Measurements from ENCODE around the gene CPVL.
A peak's percentile ranks its signal among the peaks of the same experiment; 100 is the strongest.

Gene CPVL

DNA sequence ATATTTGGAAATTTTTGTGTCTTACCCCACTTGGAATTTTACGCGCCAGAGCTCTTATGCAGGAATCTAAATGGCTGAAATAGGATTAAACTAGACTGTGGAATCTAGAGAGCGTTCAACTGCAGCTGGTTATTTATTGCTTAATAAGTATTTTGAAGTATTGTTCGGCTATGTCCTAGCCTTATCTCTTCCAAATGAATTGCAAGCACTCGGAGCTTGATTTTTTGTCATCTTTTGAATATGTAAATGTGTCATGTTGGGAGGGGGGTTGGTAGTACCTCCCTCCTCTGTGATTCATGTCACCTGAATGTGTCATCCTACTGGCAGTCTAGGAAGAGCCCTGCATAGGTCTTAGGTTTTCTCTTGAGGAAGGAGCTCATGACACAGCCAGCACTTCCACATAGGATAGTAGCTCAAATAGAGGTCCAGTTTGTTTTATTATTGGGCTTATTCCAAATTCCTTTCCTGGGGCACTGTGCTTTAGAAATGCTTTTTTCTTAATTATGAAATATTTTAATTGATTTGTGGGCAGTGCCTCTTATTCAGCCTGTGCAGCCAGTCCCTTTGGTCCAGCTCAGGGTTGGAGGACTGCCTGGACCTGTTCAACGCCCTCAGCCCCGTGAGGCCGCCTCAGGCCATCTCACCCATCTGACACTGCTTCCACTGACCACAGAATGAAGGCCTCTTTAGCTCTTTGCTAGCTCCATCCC lies 165.7 kb downstream of the CPVL start:
- H3K9ac ChIP-seq (ENCODE audit: low read length), result no peak overlapping the region
- peak overlapping the region; percentile 71 for H2BK5ac ChIP-seq (ENCODE audit: low read depth, low read length, poor library complexity)
- peaks cover 27% of the 10 kb centered on the region for H3K79me1 ChIP-seq (ENCODE audit: low read length)
- no peak overlapping the region for H3K4ac ChIP-seq (ENCODE audit: low read depth, low read length)
- peaks cover 21 to 31% of the 10 kb centered on the region in 2 experiments for H3K4me1 ChIP-seq (ENCODE audit: control insufficient read depth in 1 of 2, insufficient read depth in 2 of 2, low read length in 2 of 2)
- no peak overlapping the region for H3K23ac ChIP-seq (ENCODE audit: low read length)
- H3K4me3 ChIP-seq (ENCODE audit: low read depth, low read length), result no peak overlapping the region
- H4K91ac ChIP-seq (ENCODE audit: low read depth, low read length), result peak overlapping the region; percentile 50
- no peak overlapping the region for H4K12ac ChIP-seq (ENCODE audit: low read depth, low read length)
- H2AFZ ChIP-seq (ENCODE audit: insufficient read depth, low read length, poor library complexity), result no peak overlapping the region
- peaks cover 6% of the 10 kb centered on the region for H3K79me2 ChIP-seq (ENCODE audit: control insufficient read depth, insufficient read depth, low read length, poor library complexity)
- no peak overlapping the region for H3K18ac ChIP-seq (ENCODE audit: low read length)
- H3K9me3 ChIP-seq (ENCODE audit: insufficient read depth, low read depth, low read length), result no peaks in the 10 kb centered on the region
- no peak overlapping the region for H3K4me2 ChIP-seq (ENCODE audit: low read length)
- peak overlapping the region; percentile 88 for H2BK12ac ChIP-seq (ENCODE audit: low read length)
- peak overlapping the region; percentile 43 for H4K8ac ChIP-seq (ENCODE audit: low read depth, low read length)
- DNase-seq, result peak; percentile 90 to 96
- H2AK5ac ChIP-seq (ENCODE audit: low read length), result no peak overlapping the region
- no peaks in the 10 kb centered on the region for H3K27me3 ChIP-seq (ENCODE audit: insufficient read depth, low read length)
- peak overlapping the region; percentile 35 for H2BK120ac ChIP-seq (ENCODE audit: insufficient read depth, low read length, poor library complexity)
- H3K36me3 ChIP-seq (ENCODE audit: control insufficient read depth in 1 of 2, insufficient read depth in 2 of 2, low read length in 2 of 2), result no peaks in the 10 kb centered on the region
- no peak overlapping the region for H3K14ac ChIP-seq (ENCODE audit: low read length)
- WGBS (ENCODE audit: extremely low coverage, insufficient coverage, insufficient read length), result no CpG with 5 or more reads among the region's 8 CpGs
- peak overlapping the region; percentile 85 for H3K27ac ChIP-seq (ENCODE audit: low read depth, low read length)

DNA sequence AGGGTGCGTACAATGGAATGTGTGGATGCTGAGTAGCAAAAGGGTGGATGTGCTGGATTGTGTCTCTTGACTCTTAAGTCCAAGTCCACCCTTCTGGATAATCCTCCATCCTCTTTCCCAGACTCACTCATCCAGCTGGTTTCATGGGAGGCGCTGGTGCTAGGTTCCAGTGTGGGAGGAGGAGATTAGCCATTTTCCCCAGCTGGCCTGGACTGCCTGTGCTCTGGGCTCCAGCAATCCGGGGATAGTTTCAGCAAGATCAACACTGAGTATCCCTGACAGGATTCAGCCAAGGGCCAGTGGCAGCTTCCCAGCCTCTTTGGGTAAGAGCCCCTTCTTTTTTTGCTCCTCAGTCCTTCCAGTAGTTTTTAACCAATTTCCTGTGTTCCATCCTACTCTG lies 166.6 kb downstream of the CPVL start:
- Histone ChIP-seq H3K79me2 (ENCODE audit: control insufficient read depth, insufficient read depth, low read length, poor library complexity) (peaks cover 3% of the 10 kb centered on the region), H3K4me1 (ENCODE audit: control insufficient read depth in 1 of 2, insufficient read depth in 2 of 2, low read length in 2 of 2) (peaks cover 14 to 24% of the 10 kb centered on the region in 2 experiments), H3K4me2 (ENCODE audit: low read length) (no peak overlapping the region), H3K79me1 (ENCODE audit: low read length) (peaks cover 21% of the 10 kb centered on the region), H3K14ac (ENCODE audit: low read length) (peak overlapping the region; percentile 70), H4K91ac (ENCODE audit: low read depth, low read length) (peak overlapping the region; percentile 85), H3K36me3 (ENCODE audit: control insufficient read depth in 1 of 2, insufficient read depth in 2 of 2, low read length in 2 of 2) (no peaks in the 10 kb centered on the region), H3K4me3 (ENCODE audit: low read depth, low read length) (no peak overlapping the region), H2BK120ac (ENCODE audit: insufficient read depth, low read length, poor library complexity) (peak overlapping the region; percentile 83), H2BK12ac (ENCODE audit: low read length) (peak overlapping the region; percentile 98), H4K8ac (ENCODE audit: low read depth, low read length) (peak overlapping the region; percentile 61), H2BK5ac (ENCODE audit: low read depth, low read length, poor library complexity) (peak overlapping the region; percentile 66), H3K27ac (ENCODE audit: low read depth, low read length) (peak overlapping the region; percentile 64), H3K4ac (ENCODE audit: low read depth, low read length) (peak overlapping the region; percentile 70), H3K18ac (ENCODE audit: low read length) (peak overlapping the region; percentile 88), H3K23ac (ENCODE audit: low read length) (no peak overlapping the region), H2AFZ (ENCODE audit: insufficient read depth, low read length, poor library complexity) (no peak overlapping the region), H3K27me3 (ENCODE audit: insufficient read depth, low read length) (no peaks in the 10 kb centered on the region), H3K9me3 (ENCODE audit: insufficient read depth, low read depth, low read length) (peaks cover 2% of the 10 kb centered on the region), H4K12ac (ENCODE audit: low read depth, low read length) (no peak overlapping the region), H3K9ac (ENCODE audit: low read length) (no peak overlapping the region), H2AK5ac (ENCODE audit: low read length) (peak overlapping the region; percentile 79)
- peak; percentile 27 to 65 for DNase-seq
- no CpG with 5 or more reads among the region's 3 CpGs for WGBS (ENCODE audit: extremely low coverage, insufficient coverage, insufficient read length)

DNA sequence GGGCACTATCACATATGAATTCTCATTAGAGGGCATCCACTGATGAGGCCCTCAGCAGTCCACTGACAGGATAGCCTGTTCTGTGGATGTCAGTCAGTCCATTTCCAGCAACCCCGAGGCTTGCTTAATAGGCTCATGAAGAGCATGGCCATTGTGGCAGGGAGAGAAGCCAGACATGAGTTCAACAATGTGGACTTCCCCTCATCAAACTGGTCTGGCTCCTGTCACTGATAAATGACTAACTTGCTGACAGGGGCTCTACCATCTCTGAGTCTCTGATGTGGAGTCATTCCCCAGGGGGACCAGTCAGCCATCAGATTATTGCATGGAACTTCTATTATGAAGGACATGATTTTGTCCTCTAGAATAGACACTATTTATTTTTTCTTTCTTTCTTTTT lies 168.5 kb downstream of the CPVL start:
- H4K12ac ChIP-seq (ENCODE audit: low read depth, low read length), result no peak overlapping the region
- no peaks in the 10 kb centered on the region for H3K27me3 ChIP-seq (ENCODE audit: insufficient read depth, low read length)
- peaks cover 2% of the 10 kb centered on the region for H3K9me3 ChIP-seq (ENCODE audit: insufficient read depth, low read depth, low read length)
- H3K4me1 ChIP-seq (ENCODE audit: control insufficient read depth in 1 of 2, insufficient read depth in 2 of 2, low read length in 2 of 2), result peaks cover 9 to 17% of the 10 kb centered on the region in 2 experiments
- H3K4me2 ChIP-seq (ENCODE audit: low read length), result no peak overlapping the region
- no peak overlapping the region for H3K9ac ChIP-seq (ENCODE audit: low read length)
- H3K36me3 ChIP-seq (ENCODE audit: control insufficient read depth in 1 of 2, insufficient read depth in 2 of 2, low read length in 2 of 2), result no peaks in the 10 kb centered on the region
- H3K14ac ChIP-seq (ENCODE audit: low read length), result no peak overlapping the region
- no peak overlapping the region for H3K23ac ChIP-seq (ENCODE audit: low read length)
- no peak overlapping the region for H2BK5ac ChIP-seq (ENCODE audit: low read depth, low read length, poor library complexity)
- no peak overlapping the region for H3K4me3 ChIP-seq (ENCODE audit: low read depth, low read length)
- WGBS (ENCODE audit: extremely low coverage, insufficient coverage, insufficient read length), result no CpG with 5 or more reads among the region's 1 CpG
- peaks cover 2% of the 10 kb centered on the region for H3K79me2 ChIP-seq (ENCODE audit: control insufficient read depth, insufficient read depth, low read length, poor library complexity)
- no peak overlapping the region for H2BK120ac ChIP-seq (ENCODE audit: insufficient read depth, low read length, poor library complexity)
- H2AFZ ChIP-seq (ENCODE audit: insufficient read depth, low read length, poor library complexity), result no peak overlapping the region
- H2AK5ac ChIP-seq (ENCODE audit: low read length), result no peak overlapping the region
- no peak overlapping the region for H3K4ac ChIP-seq (ENCODE audit: low read depth, low read length)
- H4K8ac ChIP-seq (ENCODE audit: low read depth, low read length), result no peak overlapping the region
- H3K79me1 ChIP-seq (ENCODE audit: low read length), result peaks cover 12% of the 10 kb centered on the region
- peak overlapping the region; percentile 4 for H3K27ac ChIP-seq (ENCODE audit: low read depth, low read length)
- DNase-seq, result no peak
- no peak overlapping the region for H3K18ac ChIP-seq (ENCODE audit: low read length)
- H4K91ac ChIP-seq (ENCODE audit: low read depth, low read length), result no peak overlapping the region
- H2BK12ac ChIP-seq (ENCODE audit: low read length), result no peak overlapping the region

DNA sequence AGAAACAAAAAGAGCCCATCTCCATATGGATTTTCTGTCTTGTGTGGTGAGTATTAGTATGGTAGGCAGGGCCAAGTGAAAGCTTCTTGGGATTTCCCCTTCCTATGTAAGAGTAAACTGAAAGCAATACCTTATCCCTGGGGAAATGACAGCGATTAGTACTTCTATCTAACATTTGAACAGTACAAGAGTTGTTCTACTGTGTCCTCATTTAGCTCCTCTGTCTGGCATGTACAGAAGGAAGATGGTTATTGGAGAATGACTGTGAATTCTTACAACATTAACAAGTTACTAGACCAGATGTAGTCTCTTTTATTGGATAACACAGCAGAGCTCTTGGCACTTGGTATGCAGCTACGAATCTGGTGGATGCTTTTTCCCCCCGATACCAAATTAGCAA lies 170.3 kb downstream of the CPVL start:
- WGBS (ENCODE audit: extremely low coverage, insufficient coverage, insufficient read length), result no CpG with 5 or more reads among the region's 3 CpGs
- Histone ChIP-seq H2AFZ (ENCODE audit: insufficient read depth, low read length, poor library complexity) (no peak overlapping the region), H3K79me1 (ENCODE audit: low read length) (peaks cover 8% of the 10 kb centered on the region), H3K18ac (ENCODE audit: low read length) (no peak overlapping the region), H3K14ac (ENCODE audit: low read length) (no peak overlapping the region), H4K12ac (ENCODE audit: low read depth, low read length) (no peak overlapping the region), H3K79me2 (ENCODE audit: control insufficient read depth, insufficient read depth, low read length, poor library complexity) (no peaks in the 10 kb centered on the region), H2BK12ac (ENCODE audit: low read length) (no peak overlapping the region), H3K9me3 (ENCODE audit: insufficient read depth, low read depth, low read length) (peaks cover 2% of the 10 kb centered on the region), H3K27me3 (ENCODE audit: insufficient read depth, low read length) (no peaks in the 10 kb centered on the region), H2BK120ac (ENCODE audit: insufficient read depth, low read length, poor library complexity) (no peak overlapping the region), H2AK5ac (ENCODE audit: low read length) (no peak overlapping the region), H3K23ac (ENCODE audit: low read length) (no peak overlapping the region), H3K4me3 (ENCODE audit: low read depth, low read length) (no peak overlapping the region), H4K8ac (ENCODE audit: low read depth, low read length) (no peak overlapping the region), H3K4me2 (ENCODE audit: low read length) (no peak overlapping the region), H2BK5ac (ENCODE audit: low read depth, low read length, poor library complexity) (no peak overlapping the region), H3K36me3 (ENCODE audit: control insufficient read depth in 1 of 2, insufficient read depth in 2 of 2, low read length in 2 of 2) (no peaks in the 10 kb centered on the region), H4K91ac (ENCODE audit: low read depth, low read length) (no peak overlapping the region), H3K4me1 (ENCODE audit: control insufficient read depth in 1 of 2, insufficient read depth in 2 of 2, low read length in 2 of 2) (peaks cover 9 to 12% of the 10 kb centered on the region in 2 experiments), H3K9ac (ENCODE audit: low read length) (no peak overlapping the region), H3K27ac (ENCODE audit: low read depth, low read length) (no peak overlapping the region), H3K4ac (ENCODE audit: low read depth, low read length) (no peak overlapping the region)
- peak in 1 of 2 donors; percentile 13 for DNase-seq
